Osteocyte (in vitro differentiated cells): ENCODE measurements around the gene STARD13. TPM values are rescaled to one million over a fixed set of nuclear protein-coding genes. Genes with fewer than 3 reads are reported as not detected.

Experiments used
- DNase-seq: peaks from one replicate; pipeline ENCODE4 v3.0.0; 2021; ENCODE audit warnings: mixed read lengths; ENCODE audit not compliant: unreplicated experiment; ENCODE audit errors: extremely low spot score
- H3K27ac Mint-ChIP-seq: one replicate; pipeline ENCODE4 v1.8.0; 2021; ENCODE audit warnings: mild to moderate bottlenecking, mixed read lengths; ENCODE audit not compliant: unreplicated experiment
- H3K27me3 Mint-ChIP-seq: one replicate; pipeline ENCODE4 v1.8.0; 2021; ENCODE audit warnings: mixed read lengths; ENCODE audit not compliant: unreplicated experiment
- H3K36me3 Mint-ChIP-seq: one replicate; pipeline ENCODE4 v1.8.0; 2021; ENCODE audit warnings: mixed read lengths; ENCODE audit not compliant: unreplicated experiment
- H3K4me1 Mint-ChIP-seq: one replicate; pipeline ENCODE4 v1.8.0; 2021; ENCODE audit warnings: mixed read lengths; ENCODE audit not compliant: unreplicated experiment
- H3K4me3 Mint-ChIP-seq: one replicate; pipeline ENCODE4 v1.8.0; 2021; ENCODE audit warnings: mild to moderate bottlenecking, moderate library complexity, mixed read lengths; ENCODE audit not compliant: unreplicated experiment
- H3K9me3 Mint-ChIP-seq: one replicate; pipeline ENCODE4 v1.8.0; 2021; ENCODE audit warnings: mixed read lengths; ENCODE audit not compliant: unreplicated experiment
- total RNA-seq: library from RNA; stranded (reverse); gene quantifications from 2 replicates; pipeline ENCODE4 v1.2.1, GENCODE V29; 2021
- TF ChIP-seq, protein P1 (sequence below): fragments of 200-600 bp; sonication (generic); IDR thresholded peaks from 2 replicates; pipeline ENCODE4 v1.5.0; 2021; ENCODE audit warnings: antibody characterized with exemption, mild to moderate bottlenecking, moderate library complexity

STARD13 gene
- total RNA-seq, 1 donor from 2014 or later: 72.0 TPM

GRCh38 chr13:33299626-33300025, 14.1 kb upstream of the STARD13 start:
- Mint-ChIP-seq H3K9me3 (no peaks in the 10 kb centered on the region), H3K4me1 (no peaks in the 10 kb centered on the region), H3K27ac (no peak overlapping the region), H3K27me3 (no peaks in the 10 kb centered on the region), H3K4me3 (no peak overlapping the region), H3K36me3 (peaks cover 2% of the 10 kb centered on the region)
- DNase-seq: no peak
- TF ChIP-seq, protein P1, sequence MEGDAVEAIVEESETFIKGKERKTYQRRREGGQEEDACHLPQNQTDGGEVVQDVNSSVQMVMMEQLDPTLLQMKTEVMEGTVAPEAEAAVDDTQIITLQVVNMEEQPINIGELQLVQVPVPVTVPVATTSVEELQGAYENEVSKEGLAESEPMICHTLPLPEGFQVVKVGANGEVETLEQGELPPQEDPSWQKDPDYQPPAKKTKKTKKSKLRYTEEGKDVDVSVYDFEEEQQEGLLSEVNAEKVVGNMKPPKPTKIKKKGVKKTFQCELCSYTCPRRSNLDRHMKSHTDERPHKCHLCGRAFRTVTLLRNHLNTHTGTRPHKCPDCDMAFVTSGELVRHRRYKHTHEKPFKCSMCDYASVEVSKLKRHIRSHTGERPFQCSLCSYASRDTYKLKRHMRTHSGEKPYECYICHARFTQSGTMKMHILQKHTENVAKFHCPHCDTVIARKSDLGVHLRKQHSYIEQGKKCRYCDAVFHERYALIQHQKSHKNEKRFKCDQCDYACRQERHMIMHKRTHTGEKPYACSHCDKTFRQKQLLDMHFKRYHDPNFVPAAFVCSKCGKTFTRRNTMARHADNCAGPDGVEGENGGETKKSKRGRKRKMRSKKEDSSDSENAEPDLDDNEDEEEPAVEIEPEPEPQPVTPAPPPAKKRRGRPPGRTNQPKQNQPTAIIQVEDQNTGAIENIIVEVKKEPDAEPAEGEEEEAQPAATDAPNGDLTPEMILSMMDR: no peak

- Mint-ChIP-seq H3K4me3 (no peak overlapping the region), H3K27ac (no peak overlapping the region), H3K27me3 (no peaks in the 10 kb centered on the region), H3K4me1 (peaks cover 2% of the 10 kb centered on the region), H3K36me3 (peaks cover 2% of the 10 kb centered on the region), H3K9me3 (no peaks in the 10 kb centered on the region)
- TF ChIP-seq, protein P1: no peak
- no peak for DNase-seq
Observed at GRCh38 chr13:33296793-33297425, 11.4 kb upstream of the STARD13 start.

- Mint-ChIP-seq H3K27ac (no peak overlapping the region), H3K9me3 (no peaks in the 10 kb centered on the region), H3K27me3 (no peaks in the 10 kb centered on the region), H3K4me3 (no peak overlapping the region), H3K36me3 (peaks cover 2% of the 10 kb centered on the region), H3K4me1 (peaks cover 14% of the 10 kb centered on the region)
- TF ChIP-seq, protein P1: no peak
- DNase-seq: no peak
Observed at GRCh38 chr13:33292712-33293111, 7.2 kb upstream of the STARD13 start.

- no peak overlapping the region for H3K4me3 Mint-ChIP-seq
- peak overlapping the region; percentile 32 for H3K27ac Mint-ChIP-seq
- H3K36me3 Mint-ChIP-seq: peaks cover 1% of the 10 kb centered on the region
- H3K4me1 Mint-ChIP-seq: peaks cover 25% of the 10 kb centered on the region
- H3K9me3 Mint-ChIP-seq: no peaks in the 10 kb centered on the region
- TF ChIP-seq, protein P1: no peak
- H3K27me3 Mint-ChIP-seq: no peaks in the 10 kb centered on the region
- no peak for DNase-seq
Observed at GRCh38 chr13:33290421-33290965, 4.9 kb upstream of the STARD13 start.

GRCh38 chr13:33289966-33290365, 4.4 kb upstream of the STARD13 start:
- Mint-ChIP-seq H3K4me3 (no peak overlapping the region), H3K4me1 (peaks cover 25% of the 10 kb centered on the region), H3K9me3 (no peaks in the 10 kb centered on the region), H3K27ac (peak overlapping the region; percentile 63), H3K36me3 (no peaks in the 10 kb centered on the region), H3K27me3 (no peaks in the 10 kb centered on the region)
- TF ChIP-seq, protein P1: no peak
- no peak for DNase-seq
